ENCODE measurements around the gene EEF1G.

DNA sequence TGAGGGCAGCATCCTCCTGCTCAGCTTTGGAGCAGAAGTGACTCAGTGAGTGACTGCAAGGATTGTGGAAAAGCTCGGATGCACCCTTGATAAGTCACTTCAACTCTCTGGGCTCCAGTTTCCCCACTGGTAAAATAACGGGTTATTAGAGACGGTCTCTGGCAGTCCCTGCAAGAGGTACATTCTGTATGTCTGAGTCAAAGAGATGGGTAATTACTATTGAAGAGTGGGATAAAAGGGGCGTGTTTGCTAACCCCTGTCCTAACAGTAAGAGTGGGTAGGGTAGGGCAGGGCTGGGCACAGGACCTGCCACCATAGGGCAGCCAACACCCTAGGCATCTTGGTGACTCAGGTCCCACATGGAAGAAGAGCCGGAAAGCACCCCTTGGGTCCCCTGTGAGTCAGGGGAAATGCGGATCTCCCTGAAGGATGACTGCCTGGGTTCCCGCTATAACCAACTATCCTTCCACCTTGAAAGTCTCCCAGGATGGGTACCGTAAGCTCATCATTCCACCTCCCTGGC lies 19.8 kb downstream of the EEF1G start:
- no peak for TF ChIP-seq POLR2A (IDR thresholded peaks at IDR 0.05)
- TF ChIP-seq, protein P1, sequence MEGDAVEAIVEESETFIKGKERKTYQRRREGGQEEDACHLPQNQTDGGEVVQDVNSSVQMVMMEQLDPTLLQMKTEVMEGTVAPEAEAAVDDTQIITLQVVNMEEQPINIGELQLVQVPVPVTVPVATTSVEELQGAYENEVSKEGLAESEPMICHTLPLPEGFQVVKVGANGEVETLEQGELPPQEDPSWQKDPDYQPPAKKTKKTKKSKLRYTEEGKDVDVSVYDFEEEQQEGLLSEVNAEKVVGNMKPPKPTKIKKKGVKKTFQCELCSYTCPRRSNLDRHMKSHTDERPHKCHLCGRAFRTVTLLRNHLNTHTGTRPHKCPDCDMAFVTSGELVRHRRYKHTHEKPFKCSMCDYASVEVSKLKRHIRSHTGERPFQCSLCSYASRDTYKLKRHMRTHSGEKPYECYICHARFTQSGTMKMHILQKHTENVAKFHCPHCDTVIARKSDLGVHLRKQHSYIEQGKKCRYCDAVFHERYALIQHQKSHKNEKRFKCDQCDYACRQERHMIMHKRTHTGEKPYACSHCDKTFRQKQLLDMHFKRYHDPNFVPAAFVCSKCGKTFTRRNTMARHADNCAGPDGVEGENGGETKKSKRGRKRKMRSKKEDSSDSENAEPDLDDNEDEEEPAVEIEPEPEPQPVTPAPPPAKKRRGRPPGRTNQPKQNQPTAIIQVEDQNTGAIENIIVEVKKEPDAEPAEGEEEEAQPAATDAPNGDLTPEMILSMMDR (IDR thresholded peaks at IDR 0.05): no peak
